MCF 10A (cell line): ENCODE data around the gene ARNT2. TPM values are rescaled to one million over a fixed set of nuclear protein-coding genes. Genes with fewer than 3 reads are reported as not detected.

ENCODE experiments used
- BruUV-seq: library from RNA; stranded (reverse); fragments of 400-500 nt; replicated peaks from 2 replicates; lab custom pipeline; 2021; lab: Mats Ljungman, UMichigan
- CTCF ChIA-PET: fragments of 300-600 bp; sonication (Branson Sonifier 250); formaldehyde crosslinking; extraction: SDS; loops from one replicate; lab custom pipeline; 2021; ENCODE audit warnings: antibody characterized with exemption, inconsistent platforms; lab: Yijun Ruan, JAX
- POLR2A ChIA-PET: fragments of 300-600, 350-650 bp; sonication (Branson Sonifier 250); formaldehyde crosslinking; extraction: SDS; loops from one replicate; lab custom pipeline; 2020; ENCODE audit warnings: antibody characterized with exemption, inconsistent platforms; lab: Yijun Ruan, JAX
- DNase-seq: peaks from one replicate; pipeline ENCODE4 v3.0.0-alpha.2; 2018; ENCODE audit not compliant: unreplicated experiment
- H3K27ac Mint-ChIP-seq: one replicate; pipeline ENCODE4 v1.8.0; 2022; ENCODE audit warnings: mild to moderate bottlenecking, low read depth, mixed read lengths; ENCODE audit not compliant: unreplicated experiment
- H3K27me3 Mint-ChIP-seq: one replicate; pipeline ENCODE4 v1.8.0; 2022; ENCODE audit warnings: mixed read lengths; ENCODE audit not compliant: insufficient read depth, unreplicated experiment
- H3K36me3 Mint-ChIP-seq: one replicate; pipeline ENCODE4 v1.8.0; 2022; ENCODE audit warnings: mild to moderate bottlenecking, moderate library complexity, mixed read lengths; ENCODE audit not compliant: insufficient read depth, unreplicated experiment
- H3K4me1 Mint-ChIP-seq: one replicate; pipeline ENCODE4 v1.8.0; 2022; ENCODE audit warnings: mixed read lengths; ENCODE audit not compliant: insufficient read depth, unreplicated experiment
- H3K4me3 Mint-ChIP-seq: one replicate; pipeline ENCODE4 v1.8.0; 2022; ENCODE audit warnings: mild to moderate bottlenecking, moderate library complexity, mixed read lengths; ENCODE audit not compliant: unreplicated experiment
- H3K9me3 Mint-ChIP-seq: one replicate; pipeline ENCODE4 v1.8.0; 2022; ENCODE audit warnings: mixed read lengths; ENCODE audit not compliant: unreplicated experiment
- intact Hi-C: fragments of 100-400 bp; cut with micrococcal nuclease; formaldehyde crosslinking; loops from 2 replicates; pipeline ENCODE4 v1.14.1; 2022
- total RNA-seq: library from RNA; stranded (reverse); gene quantifications from 2 replicates; pipeline ENCODE4 v1.2.3, GENCODE V29; 2022
- TF ChIP-seq, protein P1 (sequence below): fragments of 200-600 bp; IDR thresholded peaks from one replicate; pipeline ENCODE4 v1.8.0; 2022; ENCODE audit warnings: antibody characterized with exemption, mild to moderate bottlenecking; ENCODE audit not compliant: unreplicated experiment

The ARNT2 gene
- total RNA-seq, 1 experiment from 2014 or later: 1.6 TPM

GRCh38 chr15:80420658-80421057 lies 16.5 kb downstream of the ARNT2 start:
- CTCF ChIA-PET: interaction anchor here (0.6 to 1.2 kb wide), 3 partner anchors 10 to 845 kb away, joined by 3 read pairs; no protein-coding TSS in a partner anchor
- no peak for DNase-seq
- TF ChIP-seq, protein P1, sequence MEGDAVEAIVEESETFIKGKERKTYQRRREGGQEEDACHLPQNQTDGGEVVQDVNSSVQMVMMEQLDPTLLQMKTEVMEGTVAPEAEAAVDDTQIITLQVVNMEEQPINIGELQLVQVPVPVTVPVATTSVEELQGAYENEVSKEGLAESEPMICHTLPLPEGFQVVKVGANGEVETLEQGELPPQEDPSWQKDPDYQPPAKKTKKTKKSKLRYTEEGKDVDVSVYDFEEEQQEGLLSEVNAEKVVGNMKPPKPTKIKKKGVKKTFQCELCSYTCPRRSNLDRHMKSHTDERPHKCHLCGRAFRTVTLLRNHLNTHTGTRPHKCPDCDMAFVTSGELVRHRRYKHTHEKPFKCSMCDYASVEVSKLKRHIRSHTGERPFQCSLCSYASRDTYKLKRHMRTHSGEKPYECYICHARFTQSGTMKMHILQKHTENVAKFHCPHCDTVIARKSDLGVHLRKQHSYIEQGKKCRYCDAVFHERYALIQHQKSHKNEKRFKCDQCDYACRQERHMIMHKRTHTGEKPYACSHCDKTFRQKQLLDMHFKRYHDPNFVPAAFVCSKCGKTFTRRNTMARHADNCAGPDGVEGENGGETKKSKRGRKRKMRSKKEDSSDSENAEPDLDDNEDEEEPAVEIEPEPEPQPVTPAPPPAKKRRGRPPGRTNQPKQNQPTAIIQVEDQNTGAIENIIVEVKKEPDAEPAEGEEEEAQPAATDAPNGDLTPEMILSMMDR: no peak
- Mint-ChIP-seq H3K4me3 (no peak overlapping the region), H3K36me3 (no peaks in the 10 kb centered on the region), H3K4me1 (peaks cover 11% of the 10 kb centered on the region), H3K27ac (no peak overlapping the region), H3K9me3 (no peaks in the 10 kb centered on the region), H3K27me3 (no peaks in the 10 kb centered on the region)
- BruUV-seq: no TSS peak
- intact Hi-C loops: no loop called here
- POLR2A ChIA-PET: interaction anchor here (0.6 kb wide), 1 partner anchor 650 kb away, joined by 3 read pairs; no protein-coding TSS in a partner anchor

DNA sequence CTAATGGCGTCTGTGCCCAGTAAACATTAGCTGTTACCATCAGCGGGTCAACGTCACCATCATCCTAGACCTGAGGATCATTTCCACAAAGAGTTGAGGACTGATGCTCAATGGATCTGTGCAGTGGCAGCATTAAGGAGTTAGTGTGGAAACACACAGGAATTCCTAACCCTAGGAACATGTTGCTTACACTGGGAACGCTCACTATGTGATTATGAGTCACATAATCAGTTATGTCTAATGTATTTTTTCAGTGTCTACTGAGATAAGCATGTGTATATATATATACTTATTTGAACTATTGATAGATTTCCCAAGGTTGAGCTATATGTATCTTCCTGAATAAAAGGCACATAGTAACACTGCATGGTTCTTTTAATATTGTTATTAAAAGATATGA lies 19.0 kb downstream of the ARNT2 start:
- intact Hi-C loops: no loop called here
- no peak overlapping the region for H3K4me3 Mint-ChIP-seq
- peaks cover 11% of the 10 kb centered on the region for H3K4me1 Mint-ChIP-seq
- ChIA-PET CTCF (interaction anchor here (0.8 to 1.2 kb wide), 2 partner anchors 33 to 430 kb away, joined by 4 read pairs; no protein-coding TSS in a partner anchor), POLR2A (no interaction called here)
- no TSS peak for BruUV-seq
- H3K36me3 Mint-ChIP-seq: no peaks in the 10 kb centered on the region
- no peaks in the 10 kb centered on the region for H3K27me3 Mint-ChIP-seq
- no peak overlapping the region for H3K27ac Mint-ChIP-seq
- TF ChIP-seq, protein P1: no peak
- no peaks in the 10 kb centered on the region for H3K9me3 Mint-ChIP-seq
- no peak for DNase-seq

DNA sequence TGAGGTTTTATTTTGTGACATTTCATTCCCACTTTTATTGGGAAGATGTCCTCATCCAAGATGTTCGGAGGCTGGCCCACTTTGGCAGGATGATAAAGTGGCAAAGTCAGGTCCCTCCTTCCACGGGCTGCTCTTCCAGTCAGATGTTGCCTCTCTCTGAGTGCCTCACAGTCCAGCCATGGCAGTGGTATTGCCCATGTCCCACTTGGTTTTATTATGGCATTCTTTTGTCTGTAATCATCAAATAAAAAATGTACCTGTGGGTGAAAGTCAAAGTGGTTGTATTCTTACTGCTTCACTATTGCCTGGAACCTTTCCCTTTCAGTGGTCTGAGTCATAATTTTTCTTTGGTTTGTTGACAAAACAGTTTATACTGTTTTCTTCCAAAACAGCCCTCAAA lies 20.2 kb downstream of the ARNT2 start:
- TF ChIP-seq, protein P1: no peak
- Mint-ChIP-seq H3K27ac (no peak overlapping the region), H3K4me1 (peaks cover 8% of the 10 kb centered on the region), H3K36me3 (no peaks in the 10 kb centered on the region), H3K27me3 (no peaks in the 10 kb centered on the region), H3K9me3 (no peaks in the 10 kb centered on the region), H3K4me3 (no peak overlapping the region)
- ChIA-PET CTCF (no interaction called here), POLR2A (no interaction called here)
- intact Hi-C loops: no loop called here
- no TSS peak for BruUV-seq
- no peak for DNase-seq

- Mint-ChIP-seq H3K36me3 (no peaks in the 10 kb centered on the region), H3K9me3 (no peaks in the 10 kb centered on the region), H3K4me1 (no peaks in the 10 kb centered on the region), H3K27ac (no peak overlapping the region), H3K27me3 (no peaks in the 10 kb centered on the region), H3K4me3 (no peak overlapping the region)
- intact Hi-C loops: no loop called here
- BruUV-seq: no TSS peak
- POLR2A ChIA-PET: interaction anchor here (1.5 kb wide), 1 partner anchor 10 kb away, joined by 4 read pairs; no protein-coding TSS in a partner anchor
- no peak for DNase-seq
- CTCF ChIA-PET: interaction anchor here (0.6 to 1.1 kb wide), 6 partner anchors 15 to 1045 kb away, joined by 3 to 5 read pairs (median 3); no protein-coding TSS in a partner anchor
- TF ChIP-seq, protein P1: no peak
These were observed 22.1 kb downstream of the ARNT2 start for GRCh38 chr15:80426316-80426715.
